CD14-positive monocyte (primary cell): ENCODE results near the gene LDB3. TPM values are rescaled to one million over a fixed set of nuclear protein-coding genes. Genes with fewer than 3 reads are reported as not detected.

Source experiments
- DNase-seq, 3 donors: peaks; one replicate each; pipeline ENCODE4 v3.0.0-alpha.2; 2011 to 2022
- H2AFZ ChIP-seq: 2 replicates; pipeline ENCODE4 v1.6.0; 2012; ENCODE audit warnings: mild to moderate bottlenecking, low read depth, low read length, inconsistent platforms; ENCODE audit not compliant: insufficient read depth, poor library complexity, severe bottlenecking
- H3K27ac ChIP-seq, 2 donors: 1 replicate in 1 of 2; 2 replicates in 1 of 2; pipeline ENCODE4 v1.5.1; 2012 to 2013; ENCODE audit warnings: low read length in 2 of 2, control low read depth in 1 of 2, inconsistent platforms in 1 of 2, low read depth in 1 of 2, mild to moderate bottlenecking in 1 of 2
- H3K27me3 ChIP-seq, 2 donors: one replicate each; pipeline versions ENCODE4 v1.6.0 to v1.6.1; 2011 to 2013; ENCODE audit warnings: low read length in 2 of 2; ENCODE audit not compliant: control insufficient read depth in 2 of 2, insufficient read depth in 2 of 2
- H3K36me3 ChIP-seq, 2 donors: replicated peaks in 1 of 2; 1 replicate in 1 of 2; 2 replicates in 1 of 2; pipeline versions ENCODE4 v1.5.1 to v1.6.1; 2012 to 2013; ENCODE audit warnings: low read length in 2 of 2, control low read depth in 1 of 2, inconsistent platforms in 1 of 2, mild to moderate bottlenecking in 1 of 2; ENCODE audit not compliant: insufficient read depth in 2 of 2, control insufficient read depth in 1 of 2
- H3K4me1 ChIP-seq, 2 donors: 1 replicate in 1 of 2; 2 replicates in 1 of 2; pipeline versions ENCODE4 v1.5.1 to v1.6.1; 2012 to 2013; ENCODE audit warnings: low read length in 2 of 2, control low read depth in 1 of 2, inconsistent platforms in 1 of 2, mild to moderate bottlenecking in 1 of 2, moderate library complexity in 1 of 2; ENCODE audit not compliant: insufficient read depth in 2 of 2, control insufficient read depth in 1 of 2
- H3K4me2 ChIP-seq: replicated peaks from 2 replicates; pipeline ENCODE3; 2012; ENCODE audit warnings: low read length, moderate library complexity, mild to moderate bottlenecking; ENCODE audit not compliant: poor library complexity, severe bottlenecking; ENCODE audit errors: extremely low read depth
- H3K4me3 ChIP-seq, 3 experiments: fragments of 200-600 bp in 1 of 3; sonication (generic) in 1 of 3; replicated peaks in 1 of 3; 1 replicate in 2 of 3; 2 replicates in 1 of 3; pipeline ENCODE4 v1.5.1; 2011 to 2013; ENCODE audit warnings: low read length in 3 of 3, mild to moderate bottlenecking in 3 of 3, control low read depth in 2 of 3, low read depth in 2 of 3, inconsistent platforms in 1 of 3, moderate library complexity in 1 of 3
- H3K79me2 ChIP-seq: 2 replicates; pipeline ENCODE4 v1.6.0; 2012; ENCODE audit warnings: mild to moderate bottlenecking, control low read depth, inconsistent platforms, low read length, moderate library complexity; ENCODE audit not compliant: insufficient read depth
- H3K9ac ChIP-seq: 2 replicates; pipeline ENCODE4 v1.6.0; 2017; ENCODE audit warnings: low read length, mild to moderate bottlenecking; ENCODE audit not compliant: insufficient read depth, poor library complexity, severe bottlenecking
- H3K9me3 ChIP-seq, 2 donors: replicated peaks in 1 of 2; 1 replicate in 1 of 2; 2 replicates in 1 of 2; pipeline versions ENCODE4 v1.5.1 to v1.6.1; 2012 to 2013; ENCODE audit warnings: low read length in 2 of 2, control low read depth in 1 of 2; ENCODE audit not compliant: control insufficient read depth in 1 of 2, insufficient read depth in 1 of 2
- H4K20me1 ChIP-seq: 2 replicates; pipeline ENCODE4 v1.6.0; 2012; ENCODE audit warnings: mild to moderate bottlenecking, low read length, control low read depth, moderate library complexity; ENCODE audit not compliant: insufficient read depth
- H3K27ac Mint-ChIP-seq, 7 donors: one replicate each; pipeline ENCODE4 v1.8.0; 2020; ENCODE audit warnings: mild to moderate bottlenecking in 7 of 7, mixed read lengths in 7 of 7, moderate library complexity in 6 of 7, inconsistent platforms in 2 of 7
- H3K27me3 Mint-ChIP-seq, 3 donors: one replicate each; pipeline ENCODE4 v1.8.0; 2021 to 2022; ENCODE audit warnings: low read depth in 3 of 3, mild to moderate bottlenecking in 3 of 3, mixed read lengths in 3 of 3, moderate library complexity in 3 of 3, inconsistent platforms in 1 of 3
- H3K36me3 Mint-ChIP-seq, 2 donors: one replicate each; pipeline ENCODE4 v1.8.0; 2020; ENCODE audit warnings: mixed read lengths in 2 of 2, inconsistent platforms in 1 of 2, mild to moderate bottlenecking in 1 of 2
- H3K4me1 Mint-ChIP-seq: one replicate; pipeline ENCODE4 v1.8.0; 2020; ENCODE audit warnings: mild to moderate bottlenecking, mixed read lengths
- H3K4me3 Mint-ChIP-seq, 2 donors: one replicate each; pipeline ENCODE4 v1.8.0; 2020; ENCODE audit warnings: mild to moderate bottlenecking in 2 of 2, mixed read lengths in 2 of 2, moderate library complexity in 1 of 2
- H3K9me3 Mint-ChIP-seq, 7 donors: one replicate each; pipeline ENCODE4 v1.8.0; 2020 to 2022; ENCODE audit warnings: mixed read lengths in 7 of 7, mild to moderate bottlenecking in 6 of 7, moderate library complexity in 6 of 7, inconsistent platforms in 2 of 7
- CTCF ChIP-seq: fragments of 200-600 bp; IDR thresholded peaks from one replicate; pipeline ENCODE4 v1.8.0; 2022; ENCODE audit warnings: antibody characterized with exemption, mild to moderate bottlenecking
- WGBS: methylation state at CpG from one replicate; pipeline ENCODE4 v1.1.5; 2013; ENCODE audit warnings: missing lambda C conversion rate; ENCODE audit not compliant: insufficient coverage; 5-methylcytosine and 5-hydroxymethylcytosine counted together
- intact Hi-C, 2 donors: fragments of 100-400 bp; cut with micrococcal nuclease; formaldehyde crosslinking; loops; one replicate each; pipeline versions ENCODE4 v1.15.0 to v1.15.1; 2023
- polyA plus RNA-seq, 3 donors: library from polyadenylated mRNA; depleted of rRNA in 1 of 3; unstranded in 2 of 3; stranded (reverse) in 1 of 3; fragments of 300-500 nt in 2 of 3; fragments of >200 nt in 1 of 3; fragmentation: Illumina TruSeq in 2 of 3; gene quantifications; 1 replicate in 2 of 3; 2 replicates in 1 of 3; pipeline ENCODE4 v1.2.3, GENCODE V29; 2012 to 2021

The LDB3 gene
- polyA plus RNA-seq, 3 donors, result not detected

GRCh38 chr10:86705905-86706304 is 37.6 kb downstream of the LDB3 start:
- H3K4me3 Mint-ChIP-seq, result no peak overlapping the region
- no peaks in the 10 kb centered on the region for H3K27me3 ChIP-seq
- no peak for TF ChIP-seq CTCF
- WGBS, result no CpG with 5 or more reads among the region's 2 CpGs
- H2AFZ ChIP-seq, result no peak overlapping the region
- H3K27ac ChIP-seq, result no peak overlapping the region
- H3K36me3 ChIP-seq, result no peaks in the 10 kb centered on the region
- no peak overlapping the region for H3K27ac Mint-ChIP-seq
- no peaks in the 10 kb centered on the region for H3K79me2 ChIP-seq
- peaks cover 5% of the 10 kb centered on the region for H3K4me1 Mint-ChIP-seq
- peaks cover 0 to 3% (median 0%) of the 10 kb centered on the region in 7 donors for H3K9me3 Mint-ChIP-seq
- no peaks in the 10 kb centered on the region for H4K20me1 ChIP-seq
- no peak overlapping the region for H3K4me3 ChIP-seq
- no peak for DNase-seq
- no peaks in the 10 kb centered on the region for H3K36me3 Mint-ChIP-seq
- peaks cover 0 to 7% (median 4%) of the 10 kb centered on the region in 3 donors for H3K27me3 Mint-ChIP-seq
- H3K9me3 ChIP-seq, result no peaks in the 10 kb centered on the region
- intact Hi-C loops, result no loop called here
- H3K4me2 ChIP-seq, result no peak overlapping the region
- H3K4me1 ChIP-seq, result peaks cover 4% of the 10 kb centered on the region in 2 donors
- H3K9ac ChIP-seq, result no peak overlapping the region

- intact Hi-C loops, result no loop called here
- no peaks in the 10 kb centered on the region for H3K36me3 Mint-ChIP-seq
- no peaks in the 10 kb centered on the region for H3K36me3 ChIP-seq
- peaks cover 6% of the 10 kb centered on the region for H3K4me1 Mint-ChIP-seq
- peaks cover 5 to 8% of the 10 kb centered on the region in 2 donors for H3K4me1 ChIP-seq
- H3K79me2 ChIP-seq, result no peaks in the 10 kb centered on the region
- no peak overlapping the region for H3K27ac Mint-ChIP-seq
- no peaks in the 10 kb centered on the region for H4K20me1 ChIP-seq
- H3K9ac ChIP-seq, result no peak overlapping the region
- no peaks in the 10 kb centered on the region for H3K27me3 ChIP-seq
- no peak for TF ChIP-seq CTCF
- H3K4me2 ChIP-seq, result no peak overlapping the region
- no peak for DNase-seq
- no peak overlapping the region for H3K4me3 ChIP-seq
- peaks cover 0 to 3% (median 0%) of the 10 kb centered on the region in 7 donors for H3K9me3 Mint-ChIP-seq
- no peak overlapping the region for H3K27ac ChIP-seq
- H2AFZ ChIP-seq, result no peak overlapping the region
- peaks cover 0 to 7% (median 4%) of the 10 kb centered on the region in 3 donors for H3K27me3 Mint-ChIP-seq
- no peak overlapping the region for H3K4me3 Mint-ChIP-seq
- WGBS, result 97% methylated on average over 10 of the region's 12 CpGs
- H3K9me3 ChIP-seq, result no peaks in the 10 kb centered on the region
Observed at GRCh38 chr10:86706401-86706841, 38.1 kb downstream of the LDB3 start.
